ENCODE measurements around the gene COPE.

DNA sequence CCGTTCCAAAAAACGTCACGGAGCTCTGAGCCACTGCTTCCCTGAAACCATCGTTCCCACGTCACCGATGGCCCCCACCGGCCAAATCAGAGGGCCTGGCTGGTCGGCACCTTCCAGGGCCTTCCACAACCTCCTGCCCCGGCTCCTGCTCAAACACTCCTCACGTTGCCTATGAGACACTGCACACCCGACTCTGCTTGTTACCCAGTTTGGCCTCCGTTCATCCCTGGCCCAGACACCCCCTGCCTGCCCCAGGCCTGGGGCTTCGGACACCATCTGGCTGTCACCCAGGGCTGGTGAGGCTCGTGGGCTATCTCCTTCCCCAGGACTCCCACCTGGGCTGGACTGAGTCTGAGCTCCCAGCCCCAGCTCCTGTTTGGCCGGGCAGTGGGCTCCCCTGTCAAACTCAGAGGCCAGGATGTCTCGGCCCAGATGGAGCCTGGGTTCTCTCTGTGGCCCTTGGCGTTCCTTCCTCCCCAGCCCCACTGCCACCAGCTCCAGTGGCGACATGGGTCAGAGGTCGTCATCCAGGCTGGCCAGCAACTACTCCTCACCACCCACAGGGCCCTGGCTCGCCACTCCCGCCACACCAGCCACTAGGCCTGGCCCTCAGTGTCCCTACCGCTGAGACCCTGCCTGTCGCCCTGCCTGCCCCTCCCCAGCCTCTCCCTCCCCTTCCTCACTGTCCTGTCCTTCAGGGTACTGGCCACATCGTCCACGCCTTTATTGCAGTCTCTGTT is 41.0 kb downstream of the COPE start:
- TF ChIP-seq, protein P1, sequence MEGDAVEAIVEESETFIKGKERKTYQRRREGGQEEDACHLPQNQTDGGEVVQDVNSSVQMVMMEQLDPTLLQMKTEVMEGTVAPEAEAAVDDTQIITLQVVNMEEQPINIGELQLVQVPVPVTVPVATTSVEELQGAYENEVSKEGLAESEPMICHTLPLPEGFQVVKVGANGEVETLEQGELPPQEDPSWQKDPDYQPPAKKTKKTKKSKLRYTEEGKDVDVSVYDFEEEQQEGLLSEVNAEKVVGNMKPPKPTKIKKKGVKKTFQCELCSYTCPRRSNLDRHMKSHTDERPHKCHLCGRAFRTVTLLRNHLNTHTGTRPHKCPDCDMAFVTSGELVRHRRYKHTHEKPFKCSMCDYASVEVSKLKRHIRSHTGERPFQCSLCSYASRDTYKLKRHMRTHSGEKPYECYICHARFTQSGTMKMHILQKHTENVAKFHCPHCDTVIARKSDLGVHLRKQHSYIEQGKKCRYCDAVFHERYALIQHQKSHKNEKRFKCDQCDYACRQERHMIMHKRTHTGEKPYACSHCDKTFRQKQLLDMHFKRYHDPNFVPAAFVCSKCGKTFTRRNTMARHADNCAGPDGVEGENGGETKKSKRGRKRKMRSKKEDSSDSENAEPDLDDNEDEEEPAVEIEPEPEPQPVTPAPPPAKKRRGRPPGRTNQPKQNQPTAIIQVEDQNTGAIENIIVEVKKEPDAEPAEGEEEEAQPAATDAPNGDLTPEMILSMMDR (IDR thresholded peaks at IDR 0.05) = no peak
- no peak for TF ChIP-seq POLR2AphosphoS5 (IDR thresholded peaks at IDR 0.05; ENCODE audit: low read depth, low read length)
- TF ChIP-seq, protein P2, sequence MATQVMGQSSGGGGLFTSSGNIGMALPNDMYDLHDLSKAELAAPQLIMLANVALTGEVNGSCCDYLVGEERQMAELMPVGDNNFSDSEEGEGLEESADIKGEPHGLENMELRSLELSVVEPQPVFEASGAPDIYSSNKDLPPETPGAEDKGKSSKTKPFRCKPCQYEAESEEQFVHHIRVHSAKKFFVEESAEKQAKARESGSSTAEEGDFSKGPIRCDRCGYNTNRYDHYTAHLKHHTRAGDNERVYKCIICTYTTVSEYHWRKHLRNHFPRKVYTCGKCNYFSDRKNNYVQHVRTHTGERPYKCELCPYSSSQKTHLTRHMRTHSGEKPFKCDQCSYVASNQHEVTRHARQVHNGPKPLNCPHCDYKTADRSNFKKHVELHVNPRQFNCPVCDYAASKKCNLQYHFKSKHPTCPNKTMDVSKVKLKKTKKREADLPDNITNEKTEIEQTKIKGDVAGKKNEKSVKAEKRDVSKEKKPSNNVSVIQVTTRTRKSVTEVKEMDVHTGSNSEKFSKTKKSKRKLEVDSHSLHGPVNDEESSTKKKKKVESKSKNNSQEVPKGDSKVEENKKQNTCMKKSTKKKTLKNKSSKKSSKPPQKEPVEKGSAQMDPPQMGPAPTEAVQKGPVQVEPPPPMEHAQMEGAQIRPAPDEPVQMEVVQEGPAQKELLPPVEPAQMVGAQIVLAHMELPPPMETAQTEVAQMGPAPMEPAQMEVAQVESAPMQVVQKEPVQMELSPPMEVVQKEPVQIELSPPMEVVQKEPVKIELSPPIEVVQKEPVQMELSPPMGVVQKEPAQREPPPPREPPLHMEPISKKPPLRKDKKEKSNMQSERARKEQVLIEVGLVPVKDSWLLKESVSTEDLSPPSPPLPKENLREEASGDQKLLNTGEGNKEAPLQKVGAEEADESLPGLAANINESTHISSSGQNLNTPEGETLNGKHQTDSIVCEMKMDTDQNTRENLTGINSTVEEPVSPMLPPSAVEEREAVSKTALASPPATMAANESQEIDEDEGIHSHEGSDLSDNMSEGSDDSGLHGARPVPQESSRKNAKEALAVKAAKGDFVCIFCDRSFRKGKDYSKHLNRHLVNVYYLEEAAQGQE (IDR thresholded peaks at IDR 0.05; ENCODE audit: insufficient read depth in 1 of 2, low read depth in 2 of 2, low read length in 1 of 2) = no peak

All from Panc1 (cell line).